HepG2 (cell line): ENCODE results near the gene LLGL2. TPM values are rescaled to one million over a fixed set of nuclear protein-coding genes. Genes with fewer than 3 reads are reported as not detected.

ENCODE experiments used
- ATAC-seq: fragments of 200-7000 bp; cut with Tn5 transposase; 3 replicates; pipeline ENCODE4 v1.9.1; 2020; ENCODE audit warnings: mild to moderate bottlenecking, moderate library complexity
- BruUV-seq: library from RNA; stranded (reverse); fragments of 400-500 nt; replicated peaks from 2 replicates; lab custom pipeline; 2021; lab: Mats Ljungman, UMichigan
- CTCF ChIA-PET: fragments of 300-600 bp; formaldehyde crosslinking; extraction: SDS; loops from one replicate; lab custom pipeline; 2021; ENCODE audit warnings: low total read pairs, inconsistent platforms, low intra/inter-chr PET ratio; lab: Yijun Ruan, JAX
- POLR2A ChIA-PET: fragments of 350-600 bp; sonication (Branson Sonifier 250); formaldehyde crosslinking; loops from one replicate; lab custom pipeline; 2020; ENCODE audit warnings: antibody characterized with exemption, inconsistent platforms; lab: Yijun Ruan, JAX
- DNase-seq: peaks from one replicate; pipeline ENCODE4 v3.0.0-alpha.2; 2015; ENCODE audit warnings: low spot score
- FAIRE-seq: peaks from 3 replicates; lab custom pipeline; 2011; peaks lifted over from hg19 to GRCh38; lab: Jason Lieb, UNC
- H2AFZ ChIP-seq: one replicate; pipeline ENCODE4 v1.6.1; 2011; ENCODE audit warnings: low read length, inconsistent platforms
- H3K27ac ChIP-seq: fragments of 300-600 bp; 3 replicates; pipeline ENCODE4 v1.8.0; 2011; ENCODE audit warnings: mixed run types, mild to moderate bottlenecking, mixed read lengths, low read length, inconsistent platforms; ENCODE audit not compliant: insufficient read depth; ENCODE audit errors: extremely low read length
- H3K27me3 ChIP-seq, 2 experiments: fragments of 200-600 bp in 1 of 2; 2 replicates in 1 of 2; 3 replicates in 1 of 2; pipeline versions ENCODE4 v1.6.0 to v1.8.0; 2011; ENCODE audit warnings: low read length in 2 of 2, mild to moderate bottlenecking in 2 of 2, moderate library complexity in 2 of 2, inconsistent platforms in 1 of 2; ENCODE audit not compliant: insufficient read depth in 2 of 2, control insufficient read depth in 1 of 2
- H3K36me3 ChIP-seq, 2 experiments: fragments of 200-600 bp in 1 of 2; replicated peaks in 1 of 2; 2 replicates in 1 of 2; 3 replicates in 1 of 2; pipeline versions ENCODE4 v1.5.1 to v1.8.0; 2011; ENCODE audit warnings: low read length in 2 of 2, inconsistent platforms in 1 of 2; ENCODE audit not compliant: insufficient read depth in 2 of 2, control insufficient read depth in 1 of 2
- H3K4me1 ChIP-seq: 2 replicates; pipeline ENCODE4 v1.5.1; 2012; ENCODE audit warnings: low read length, inconsistent platforms; ENCODE audit not compliant: insufficient read depth
- H3K4me2 ChIP-seq: 2 replicates; pipeline ENCODE4 v1.6.0; 2011; ENCODE audit warnings: low read depth, low read length, inconsistent platforms
- H3K4me3 ChIP-seq, 3 experiments: fragments of 200-600 bp in 1 of 3; sonication (generic), shearing (Covaris generic) in 1 of 3; replicated peaks in 1 of 3; 2 replicates each; pipeline ENCODE4 v1.5.1; 2011 to 2016; ENCODE audit warnings: low read length in 3 of 3, inconsistent platforms in 2 of 3, low read depth in 2 of 3, mild to moderate bottlenecking in 2 of 3, control low read depth in 1 of 3, mixed read lengths in 1 of 3; ENCODE audit not compliant: insufficient read depth in 1 of 3
- H3K79me2 ChIP-seq: one replicate; pipeline ENCODE4 v1.6.1; 2011; ENCODE audit warnings: low read length, inconsistent platforms; ENCODE audit not compliant: insufficient read depth
- H3K9ac ChIP-seq: 2 replicates; pipeline ENCODE4 v1.6.0; 2011; ENCODE audit warnings: mild to moderate bottlenecking, low read depth, low read length, inconsistent platforms; ENCODE audit not compliant: insufficient read depth
- H3K9me3 ChIP-seq: 2 replicates; pipeline ENCODE4 v1.5.1; 2012; ENCODE audit warnings: mild to moderate bottlenecking, low read length
- H4K20me1 ChIP-seq: 2 replicates; pipeline ENCODE4 v1.6.0; 2011; ENCODE audit warnings: inconsistent platforms, mild to moderate bottlenecking, low read length, moderate library complexity; ENCODE audit not compliant: insufficient read depth
- MTF1 ChIP-seq: sonication (generic); formaldehyde crosslinking; IDR thresholded peaks from 2 replicates; pipeline ENCODE4 v1.5.0; 2020; ENCODE audit warnings: missing genetic modification reagents
- MYC ChIP-seq: sonication (generic); formaldehyde crosslinking; IDR thresholded peaks from 2 replicates; pipeline ENCODE4 v1.9.0; 2021; ENCODE audit warnings: missing genetic modification reagents, borderline replicate concordance
- RAD51 ChIP-seq: fragments of 450-650 bp; IDR thresholded peaks from 2 replicates; pipeline ENCODE4 v1.6.1; 2016; ENCODE audit warnings: borderline replicate concordance
- SOX6 ChIP-seq, 2 experiments: fragments of 450-650 bp in 1 of 2; sonication (generic) in 1 of 2; formaldehyde crosslinking in 1 of 2; IDR thresholded peaks; 2 replicates each; pipeline versions ENCODE4 v1.4.0 to v1.6.1; 2017 to 2020; ENCODE audit warnings: antibody characterized with exemption in 1 of 2, mild to moderate bottlenecking in 1 of 2, missing genetic modification reagents in 1 of 2
- TEAD2 ChIP-seq: sonication (generic); formaldehyde crosslinking; IDR thresholded peaks from 2 replicates; pipeline ENCODE4 v1.9.0; 2021; ENCODE audit warnings: missing genetic modification reagents
- XBP1 ChIP-seq: sonication (generic); formaldehyde crosslinking; IDR thresholded peaks from 2 replicates; pipeline ENCODE4 v1.5.0; 2020; ENCODE audit warnings: missing genetic modification reagents
- ZNF281 ChIP-seq: sonication (generic); formaldehyde crosslinking; IDR thresholded peaks from 2 replicates; pipeline ENCODE4 v1.4.0; 2020; ENCODE audit warnings: missing genetic modification reagents, borderline replicate concordance
- ZNF343 ChIP-seq: sonication (generic); formaldehyde crosslinking; IDR thresholded peaks from 2 replicates; pipeline ENCODE4 v1.4.0; 2020; ENCODE audit warnings: mild to moderate bottlenecking, missing genetic modification reagents
- ZNF546 ChIP-seq: sonication (generic); formaldehyde crosslinking; conservative IDR thresholded peaks from 2 replicates; pipeline ENCODE4 v1.8.1; 2023; ENCODE audit warnings: mild to moderate bottlenecking, missing genetic modification reagents
- ZNF567 ChIP-seq: sonication (generic); formaldehyde crosslinking; IDR thresholded peaks from 2 replicates; pipeline ENCODE4 v1.8.1; 2023; ENCODE audit warnings: mild to moderate bottlenecking, missing genetic modification reagents, borderline replicate concordance
- ZNF772 ChIP-seq: sonication (generic); formaldehyde crosslinking; IDR thresholded peaks from 2 replicates; pipeline ENCODE4 v1.5.0; 2020; ENCODE audit warnings: mild to moderate bottlenecking, missing genetic modification reagents
- WGBS: methylation state at CpG from one replicate; pipeline ENCODE4 v1.1.6; 2017; ENCODE audit warnings: low lambda C conversion rate; 5-methylcytosine and 5-hydroxymethylcytosine counted together
- in situ Hi-C: cut with HindIII; loops from 2 replicates; pipeline ENCODE4 v1.10.0; 2017; ENCODE audit warnings: low pct_unique_long_range_greater_than_20kb; ENCODE audit not compliant: extremely low pct_ligation_motif_present
- intact Hi-C: fragments of 100-400 bp; cut with micrococcal nuclease; formaldehyde crosslinking; loops from one replicate; pipeline ENCODE4 v1.10.0; 2022; ENCODE audit not compliant: unreplicated experiment
- polyA plus RNA-seq, 8 experiments: library from polyadenylated mRNA; depleted of rRNA in 3 of 8; stranded (reverse) in 7 of 8; unstranded in 1 of 8; fragments of >200 nt; fragmentation: Illumina TruSeq in 4 of 8; extraction: Trizol in 4 of 8; gene quantifications; 2 replicates each; pipeline versions ENCODE4 v1.2.1 to v1.2.3, GENCODE V29; 2011 to 2016; ENCODE audit warnings: low read depth in 4 of 8, missing spikeins in 1 of 8, mixed read lengths in 1 of 8; ENCODE audit not compliant: insufficient read depth in 1 of 8
- total RNA-seq, 5 experiments: library from RNA; depleted of rRNA; stranded (reverse); fragments of >200 nt; fragmentation: Illumina TruSeq; extraction: Trizol; gene quantifications; 2 replicates each; pipeline ENCODE4 v1.2.3, GENCODE V29; 2016; ENCODE audit warnings: low read depth in 1 of 5
- TF ChIP-seq, protein P1 (sequence below): sonication (generic); formaldehyde crosslinking; IDR thresholded peaks from 2 replicates; pipeline ENCODE4 v1.8.0; 2022; ENCODE audit warnings: missing genetic modification reagents, mild to moderate bottlenecking, inconsistent platforms, borderline replicate concordance
- TF ChIP-seq, protein P2 (sequence below): sonication (generic); formaldehyde crosslinking; IDR thresholded peaks from 2 replicates; pipeline ENCODE4 v1.4.0; 2020; ENCODE audit warnings: mild to moderate bottlenecking, missing genetic modification reagents

LLGL2 gene
- total and polyA plus RNA-seq, 2 of the 13 experiments (the other 11 are each of a cell fraction or from before 2014, with no cell fraction given): 83.0 to 86.7 TPM

DNA sequence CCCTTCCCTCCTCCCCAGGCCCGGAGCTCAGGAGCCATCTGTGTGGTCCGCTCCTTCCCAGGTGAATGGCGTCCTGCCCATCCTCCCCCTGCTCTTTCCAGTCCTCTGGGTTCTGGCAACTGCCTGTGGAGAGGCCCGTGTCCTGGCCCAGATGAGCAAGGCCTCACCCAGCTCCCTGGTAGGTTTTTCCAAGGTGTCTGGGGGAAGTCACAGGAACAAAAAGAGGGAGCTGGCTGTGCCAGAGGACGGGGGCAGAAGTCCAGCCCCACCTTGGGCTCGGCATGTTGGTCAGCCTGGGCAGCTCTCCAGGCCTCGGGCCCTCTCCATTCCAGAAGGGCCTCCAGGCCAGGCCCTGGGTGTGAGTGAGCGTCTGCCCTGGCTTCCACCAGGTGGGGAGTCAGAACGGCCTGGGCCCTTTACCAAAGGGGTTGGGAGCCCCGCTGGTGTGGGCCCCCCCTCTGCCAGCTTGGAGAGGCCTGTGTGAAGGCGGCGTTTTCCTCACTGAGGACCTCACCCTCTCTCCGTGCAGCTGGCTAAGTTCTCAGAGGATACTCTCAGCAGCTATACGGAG is 35.2 kb upstream of the LLGL2 start:
- no peaks in the 10 kb centered on the region for H3K79me2 ChIP-seq
- intact Hi-C loops (no loop called here), in situ Hi-C loops (no loop called here)
- H2AFZ ChIP-seq: no peak overlapping the region
- no peak for DNase-seq
- no peak for FAIRE-seq
- TF ChIP-seq SOX6 (IDR thresholded peaks at IDR 0.05) (no peak), SOX6 (CRISPR knock-in tag; IDR thresholded peaks at IDR 0.05) (no peak), ZNF772 (CRISPR knock-in tag) (no peak), ZNF281 (CRISPR knock-in tag) (no peak), ZNF567 (CRISPR knock-in tag) (no peak), MYC (CRISPR knock-in tag) (no peak), TEAD2 (no peak), ZNF546 (CRISPR knock-in tag) (no peak), MTF1 (CRISPR knock-in tag) (no peak), ZNF343 (CRISPR knock-in tag) (no peak), XBP1 (no peak), RAD51 (no peak)
- TF ChIP-seq, protein P1, sequence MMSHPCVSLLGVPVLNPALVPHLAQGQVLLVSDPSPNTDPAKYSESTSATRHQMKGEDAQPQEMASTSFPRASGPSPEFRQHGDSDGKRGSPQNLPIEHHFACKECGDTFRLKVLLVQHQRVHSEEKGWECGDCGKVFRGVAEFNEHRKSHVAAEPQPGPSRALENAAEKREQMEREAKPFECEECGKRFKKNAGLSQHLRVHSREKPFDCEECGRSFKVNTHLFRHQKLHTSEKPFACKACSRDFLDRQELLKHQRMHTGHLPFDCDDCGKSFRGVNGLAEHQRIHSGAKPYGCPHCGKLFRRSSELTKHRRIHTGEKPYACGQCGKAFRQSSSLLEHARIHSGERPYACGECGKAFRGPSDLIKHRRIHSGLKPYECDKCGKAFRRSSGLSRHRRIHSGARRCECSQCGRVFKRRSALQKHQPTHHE (CRISPR knock-in tag): no peak
- TF ChIP-seq, protein P2, sequence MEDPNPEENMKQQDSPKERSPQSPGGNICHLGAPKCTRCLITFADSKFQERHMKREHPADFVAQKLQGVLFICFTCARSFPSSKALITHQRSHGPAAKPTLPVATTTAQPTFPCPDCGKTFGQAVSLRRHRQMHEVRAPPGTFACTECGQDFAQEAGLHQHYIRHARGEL (CRISPR knock-in tag): no peak
- H3K4me1 ChIP-seq: no peaks in the 10 kb centered on the region
- CTCF ChIA-PET: no interaction called here
- POLR2A ChIA-PET: no interaction called here
- H3K9ac ChIP-seq: no peak overlapping the region
- no peaks in the 10 kb centered on the region for H3K27me3 ChIP-seq
- no TSS peak for BruUV-seq
- peaks cover 44 to 57% of the 10 kb centered on the region in 2 experiments for H3K36me3 ChIP-seq
- 95% methylated on average over 12 of the region's 14 CpGs for whole genome bisulfite sequencing
- H3K4me3 ChIP-seq: no peak overlapping the region
- ATAC-seq: no peak
- H3K9me3 ChIP-seq: no peaks in the 10 kb centered on the region
- H3K4me2 ChIP-seq: no peak overlapping the region
- H4K20me1 ChIP-seq: peaks cover 3% of the 10 kb centered on the region; the same call in 1 of the 2 replicates
- no peak overlapping the region for H3K27ac ChIP-seq
